Hindlimb muscle (tissue), 1 donor: ENCODE results near the gene BACE2. TPM values are rescaled to one million over a fixed set of nuclear protein-coding genes. Genes with fewer than 3 reads are reported as not detected.

ENCODE experiments used
- DNase-seq: peaks from one replicate; pipeline ENCODE4 v3.0.0-alpha.2; 2013
- polyA plus RNA-seq: library from polyadenylated mRNA; unstranded; fragments of 120-200 nt; gene quantifications from one replicate; pipeline ENCODE4 v1.2.1, GENCODE V29; 2013; ENCODE audit not compliant: insufficient read length

The BACE2 gene
- 34.3 TPM for polyA plus RNA-seq

- peak; percentile 89 for DNase-seq
Measured at GRCh38 chr21:41167348-41168342, at the start of gene BACE2. BACE2 (plus strand) TSS chr21:41168160; CDS start chr21:41168264, 104 bp downstream.

- no peak for DNase-seq
Measured at GRCh38 chr21:41119901-41120300, 48.1 kb upstream of the BACE2 start.

- DNase-seq: no peak
Measured at GRCh38 chr21:41120997-41121396, 47.0 kb upstream of the BACE2 start.

- peak; percentile 85 for DNase-seq
Measured at GRCh38 chr21:41121785-41122415, 46.1 kb upstream of the BACE2 start.

GRCh38 chr21:41124641-41125201, 43.2 kb upstream of the BACE2 start:
- DNase-seq: peak; percentile 72

- DNase-seq: no peak
Measured at GRCh38 chr21:41128981-41129380, 39.0 kb upstream of the BACE2 start.

GRCh38 chr21:41130883-41131282, 37.1 kb upstream of the BACE2 start:
- DNase-seq: no peak

GRCh38 chr21:41133874-41134522, 34.0 kb upstream of the BACE2 start:
- DNase-seq: peak; percentile 76

- DNase-seq: no peak
Measured at GRCh38 chr21:41135746-41136145, 32.2 kb upstream of the BACE2 start.

GRCh38 chr21:41136286-41136685, 31.7 kb upstream of the BACE2 start:
- no peak for DNase-seq

GRCh38 chr21:41137401-41137800, 30.6 kb upstream of the BACE2 start:
- DNase-seq: no peak

GRCh38 chr21:41137889-41138288, 30.1 kb upstream of the BACE2 start:
- DNase-seq: no peak

GRCh38 chr21:41138711-41139110, 29.2 kb upstream of the BACE2 start:
- DNase-seq: no peak

GRCh38 chr21:41139275-41139674, 28.7 kb upstream of the BACE2 start:
- DNase-seq: no peak

GRCh38 chr21:41139951-41140350, 28.0 kb upstream of the BACE2 start:
- DNase-seq: no peak

- DNase-seq: no peak
Measured at GRCh38 chr21:41141031-41141457, 26.9 kb upstream of the BACE2 start.

- DNase-seq: peak; percentile 75
Measured at GRCh38 chr21:41142051-41142795, 25.7 kb upstream of the BACE2 start.

- DNase-seq: no peak
Measured at GRCh38 chr21:41143596-41144325, 24.2 kb upstream of the BACE2 start.

GRCh38 chr21:41147096-41147978, 20.6 kb upstream of the BACE2 start:
- no peak for DNase-seq

GRCh38 chr21:41147979-41148355, 20.0 kb upstream of the BACE2 start:
- DNase-seq: no peak
